Ascending aorta (tissue), 2 donors: ENCODE data around the gene RGS13. TPM values are rescaled to one million over a fixed set of nuclear protein-coding genes. Genes with fewer than 3 reads are reported as not detected.

Source experiments
- DNase-seq, 2 donors: peaks; one replicate each; pipeline ENCODE4 v3.0.0-alpha.2; 2019; ENCODE audit warnings: low spot score in 2 of 2
- H3K27ac ChIP-seq, 2 donors: fragments of 200-600 bp; sonication (generic); one replicate each; pipeline ENCODE4 v1.5.1; 2016 to 2017; ENCODE audit warnings: mild to moderate bottlenecking in 1 of 2
- H3K27me3 ChIP-seq: fragments of 200-600 bp; sonication (generic); one replicate; pipeline ENCODE4 v1.5.1; 2017
- H3K36me3 ChIP-seq, 2 donors: fragments of 200-600 bp; sonication (generic); one replicate each; pipeline ENCODE4 v1.5.1; 2016
- H3K4me1 ChIP-seq, 2 donors: fragments of 200-600 bp; sonication (generic); one replicate each; pipeline ENCODE4 v1.5.1; 2016 to 2017; ENCODE audit warnings: mild to moderate bottlenecking in 1 of 2
- H3K4me3 ChIP-seq, 2 donors: fragments of 200-600 bp; sonication (generic); one replicate each; pipeline ENCODE4 v1.5.1; 2016 to 2017; ENCODE audit warnings: mild to moderate bottlenecking in 1 of 2
- H3K9me3 ChIP-seq, 2 donors: fragments of 200-600 bp; sonication (generic); one replicate each; pipeline ENCODE4 v1.5.1; 2016
- intact Hi-C: fragments of 100-400 bp; cut with DNase I; formaldehyde crosslinking; loops from one replicate; pipeline ENCODE4 v1.15.1; 2023
- total RNA-seq: library from RNA; depleted of rRNA; stranded (reverse); fragments of >200 nt; gene quantifications from one replicate; pipeline ENCODE4 v1.1.0, GENCODE V29; 2016
- TF ChIP-seq, protein P1 (sequence below), 3 experiments: fragments of 200-600 bp in 2 of 3; fragments of 450-650 bp in 1 of 3; sonication (generic) in 2 of 3; IDR thresholded peaks; one replicate each; pipeline ENCODE4 v1.5.1; 2016 to 2019; ENCODE audit warnings: antibody characterized with exemption in 3 of 3, mild to moderate bottlenecking in 1 of 3, moderate library complexity in 1 of 3

The RGS13 gene
- total RNA-seq, 1 donor from 2014 or later = not detected

DNA sequence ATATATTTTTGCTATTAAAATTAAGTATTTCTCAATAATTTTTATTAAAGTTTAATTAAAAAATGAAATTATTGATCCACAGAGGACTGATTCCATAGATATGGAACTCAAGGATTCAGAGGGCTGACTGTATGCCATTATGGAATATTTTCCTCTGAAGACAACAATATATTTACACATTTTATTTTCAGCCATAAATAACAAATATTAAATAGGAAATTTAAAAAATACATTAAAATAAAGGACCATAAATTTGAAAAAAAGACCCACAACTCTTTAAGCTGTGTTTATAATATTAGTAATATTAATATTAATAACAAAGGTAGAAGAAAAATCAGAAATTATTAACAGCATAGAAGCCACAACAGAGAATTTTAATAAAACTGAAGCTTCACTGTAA is 18.2 kb downstream of the RGS13 start:
- DNase-seq = no peak
- intact Hi-C loops = no loop called here
- no peak overlapping the region for H3K27ac ChIP-seq
- H3K36me3 ChIP-seq = no peaks in the 10 kb centered on the region
- no peak overlapping the region for H3K4me3 ChIP-seq
- TF ChIP-seq, protein P1, sequence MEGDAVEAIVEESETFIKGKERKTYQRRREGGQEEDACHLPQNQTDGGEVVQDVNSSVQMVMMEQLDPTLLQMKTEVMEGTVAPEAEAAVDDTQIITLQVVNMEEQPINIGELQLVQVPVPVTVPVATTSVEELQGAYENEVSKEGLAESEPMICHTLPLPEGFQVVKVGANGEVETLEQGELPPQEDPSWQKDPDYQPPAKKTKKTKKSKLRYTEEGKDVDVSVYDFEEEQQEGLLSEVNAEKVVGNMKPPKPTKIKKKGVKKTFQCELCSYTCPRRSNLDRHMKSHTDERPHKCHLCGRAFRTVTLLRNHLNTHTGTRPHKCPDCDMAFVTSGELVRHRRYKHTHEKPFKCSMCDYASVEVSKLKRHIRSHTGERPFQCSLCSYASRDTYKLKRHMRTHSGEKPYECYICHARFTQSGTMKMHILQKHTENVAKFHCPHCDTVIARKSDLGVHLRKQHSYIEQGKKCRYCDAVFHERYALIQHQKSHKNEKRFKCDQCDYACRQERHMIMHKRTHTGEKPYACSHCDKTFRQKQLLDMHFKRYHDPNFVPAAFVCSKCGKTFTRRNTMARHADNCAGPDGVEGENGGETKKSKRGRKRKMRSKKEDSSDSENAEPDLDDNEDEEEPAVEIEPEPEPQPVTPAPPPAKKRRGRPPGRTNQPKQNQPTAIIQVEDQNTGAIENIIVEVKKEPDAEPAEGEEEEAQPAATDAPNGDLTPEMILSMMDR (IDR thresholded peaks at IDR 0.05) = no peak
- no peaks in the 10 kb centered on the region for H3K27me3 ChIP-seq
- H3K9me3 ChIP-seq = no peaks in the 10 kb centered on the region
- no peaks in the 10 kb centered on the region for H3K4me1 ChIP-seq

DNA sequence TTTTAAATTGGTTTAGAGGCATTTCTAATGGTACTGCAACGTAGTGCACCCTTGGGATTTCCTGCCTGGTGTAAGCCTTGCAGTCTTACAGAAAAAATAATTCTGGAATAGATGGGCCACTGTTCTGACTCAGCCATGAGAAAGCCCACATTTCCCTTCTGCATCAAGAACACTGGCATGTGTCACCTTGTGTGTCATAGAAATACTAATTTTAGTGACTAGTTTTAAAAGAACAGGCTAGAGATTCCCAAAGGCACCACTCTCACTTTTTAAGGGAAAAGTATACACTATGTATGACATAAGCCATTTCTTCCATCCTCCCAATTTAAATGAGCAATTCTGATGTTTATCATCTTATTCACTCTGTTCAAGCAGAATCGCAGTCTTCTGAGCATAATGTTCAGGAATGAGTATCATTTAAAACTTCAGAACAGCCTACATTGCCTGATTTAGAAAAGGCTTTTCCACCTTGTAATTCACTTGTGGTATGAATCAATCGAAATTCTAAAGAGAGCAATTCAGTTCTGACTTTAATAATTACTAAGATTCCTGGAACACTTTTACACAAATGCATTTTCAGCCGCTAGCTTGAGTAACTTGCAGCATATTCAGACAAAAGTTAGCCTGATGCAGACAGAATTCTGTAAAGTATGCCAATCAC is 18.8 kb downstream of the RGS13 start:
- DNase-seq = no peak
- intact Hi-C loops = no loop called here
- Histone ChIP-seq H3K4me3 (no peak overlapping the region), H3K9me3 (no peaks in the 10 kb centered on the region), H3K27me3 (no peaks in the 10 kb centered on the region), H3K4me1 (no peaks in the 10 kb centered on the region), H3K27ac (no peak overlapping the region), H3K36me3 (no peaks in the 10 kb centered on the region)
- TF ChIP-seq, protein P1 (IDR thresholded peaks at IDR 0.05) = no peak

DNA sequence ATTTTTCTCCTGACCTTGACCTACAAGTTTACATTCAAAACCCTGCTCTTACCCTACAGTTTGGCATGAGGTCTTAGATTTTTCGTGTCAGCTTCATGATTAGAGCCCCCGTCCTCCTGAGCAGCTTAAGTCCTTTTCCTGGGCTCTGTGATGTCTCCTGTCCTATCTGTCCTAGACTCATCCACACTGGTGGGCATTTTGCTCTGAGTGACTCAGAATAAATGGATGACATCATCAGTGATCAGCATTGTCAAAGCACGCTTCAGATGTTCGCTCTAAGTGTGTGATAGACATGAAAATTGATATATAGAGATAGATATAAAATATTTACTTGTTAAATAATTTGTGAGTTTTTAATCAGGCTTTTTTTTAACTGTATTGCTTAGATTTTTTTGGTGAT is 21.8 kb downstream of the RGS13 start:
- no peak for DNase-seq
- TF ChIP-seq, protein P1 (IDR thresholded peaks at IDR 0.05) = no peak
- intact Hi-C loops = no loop called here
- H3K4me3 ChIP-seq = no peak overlapping the region
- H3K4me1 ChIP-seq = no peaks in the 10 kb centered on the region
- no peaks in the 10 kb centered on the region for H3K9me3 ChIP-seq
- H3K36me3 ChIP-seq = no peaks in the 10 kb centered on the region
- H3K27ac ChIP-seq = no peak overlapping the region
- no peaks in the 10 kb centered on the region for H3K27me3 ChIP-seq

DNA sequence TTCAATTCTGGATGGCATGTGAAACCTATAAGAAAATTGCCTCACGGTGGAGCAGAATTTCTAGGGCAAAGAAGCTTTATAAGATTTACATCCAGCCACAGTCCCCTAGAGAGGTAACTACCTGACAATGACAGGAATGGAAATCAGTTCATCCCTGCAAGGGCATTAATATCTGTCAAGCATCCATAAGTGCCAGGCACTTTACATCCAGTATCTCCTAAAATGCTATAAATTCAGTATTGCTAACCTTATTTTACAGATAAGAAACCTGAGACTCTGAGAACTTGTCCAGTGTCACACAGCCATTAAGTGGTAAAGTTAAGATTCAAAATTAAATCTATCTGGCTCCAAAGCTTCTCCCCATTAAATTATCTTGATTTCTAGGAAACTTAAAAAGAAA is 22.3 kb downstream of the RGS13 start:
- Histone ChIP-seq H3K4me3 (no peak overlapping the region), H3K36me3 (no peaks in the 10 kb centered on the region), H3K27ac (no peak overlapping the region), H3K9me3 (no peaks in the 10 kb centered on the region), H3K27me3 (no peaks in the 10 kb centered on the region), H3K4me1 (no peaks in the 10 kb centered on the region)
- DNase-seq = no peak
- TF ChIP-seq, protein P1 (IDR thresholded peaks at IDR 0.05) = no peak
- intact Hi-C loops = no loop called here

DNA sequence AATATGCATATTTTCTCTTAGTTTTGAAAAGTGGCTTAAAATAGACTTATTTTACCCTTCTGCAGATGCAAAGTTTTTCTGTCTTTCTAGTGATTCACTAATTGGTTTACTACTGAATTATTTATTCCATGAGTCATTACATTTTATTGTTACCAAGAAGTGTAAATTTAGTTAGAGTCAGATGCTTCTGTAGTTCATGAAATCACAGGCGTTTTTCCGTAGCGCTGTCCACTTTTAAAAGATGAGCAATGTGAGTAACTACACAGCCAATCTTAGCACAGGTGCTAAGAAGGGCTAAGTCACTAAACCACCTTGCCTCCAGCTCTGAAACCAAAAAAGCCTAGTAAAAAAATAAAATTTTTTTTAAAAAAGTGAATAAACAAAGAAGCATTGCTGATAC is 24.7 kb downstream of the RGS13 start:
- intact Hi-C loops = no loop called here
- Histone ChIP-seq H3K27me3 (no peaks in the 10 kb centered on the region), H3K4me1 (no peaks in the 10 kb centered on the region), H3K9me3 (no peaks in the 10 kb centered on the region), H3K36me3 (no peaks in the 10 kb centered on the region), H3K4me3 (no peak overlapping the region), H3K27ac (no peak overlapping the region)
- TF ChIP-seq, protein P1 (IDR thresholded peaks at IDR 0.05) = no peak
- no peak for DNase-seq
